Hypothalamus (tissue), 51 donors: ENCODE results near the gene NENF.

Experiments used
- DNase-seq, 51 donors: peaks; one replicate each; lab custom pipeline; 2025; lab: John Stamatoyannopoulos, UW

The NENF gene

GRCh38 chr1:212430955-212431394 is 1.7 kb upstream of the NENF start:
- no peak for DNase-seq

- no peak for DNase-seq
Observed at GRCh38 chr1:212431644-212432043, 1.1 kb upstream of the NENF start.

DNA sequence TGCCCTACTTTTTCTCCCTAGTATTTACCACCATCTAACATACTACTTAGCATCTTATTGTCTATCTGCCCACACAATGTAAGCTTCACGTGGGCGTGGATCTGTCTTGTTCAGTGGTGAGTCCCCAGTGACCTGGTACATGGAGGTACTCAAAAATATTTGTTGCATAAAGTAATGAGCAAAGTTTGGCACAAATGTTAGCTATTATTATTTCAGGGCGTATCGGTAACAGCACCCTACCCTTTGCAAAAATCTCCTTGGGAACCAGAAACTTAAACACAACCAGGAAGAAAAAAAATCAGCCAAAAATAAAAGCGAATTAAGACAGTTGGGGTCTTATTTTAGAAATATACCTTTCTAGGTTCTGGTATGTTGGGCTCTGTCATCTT is 454 bp upstream of the NENF start:
- DNase-seq: no peak

DNA sequence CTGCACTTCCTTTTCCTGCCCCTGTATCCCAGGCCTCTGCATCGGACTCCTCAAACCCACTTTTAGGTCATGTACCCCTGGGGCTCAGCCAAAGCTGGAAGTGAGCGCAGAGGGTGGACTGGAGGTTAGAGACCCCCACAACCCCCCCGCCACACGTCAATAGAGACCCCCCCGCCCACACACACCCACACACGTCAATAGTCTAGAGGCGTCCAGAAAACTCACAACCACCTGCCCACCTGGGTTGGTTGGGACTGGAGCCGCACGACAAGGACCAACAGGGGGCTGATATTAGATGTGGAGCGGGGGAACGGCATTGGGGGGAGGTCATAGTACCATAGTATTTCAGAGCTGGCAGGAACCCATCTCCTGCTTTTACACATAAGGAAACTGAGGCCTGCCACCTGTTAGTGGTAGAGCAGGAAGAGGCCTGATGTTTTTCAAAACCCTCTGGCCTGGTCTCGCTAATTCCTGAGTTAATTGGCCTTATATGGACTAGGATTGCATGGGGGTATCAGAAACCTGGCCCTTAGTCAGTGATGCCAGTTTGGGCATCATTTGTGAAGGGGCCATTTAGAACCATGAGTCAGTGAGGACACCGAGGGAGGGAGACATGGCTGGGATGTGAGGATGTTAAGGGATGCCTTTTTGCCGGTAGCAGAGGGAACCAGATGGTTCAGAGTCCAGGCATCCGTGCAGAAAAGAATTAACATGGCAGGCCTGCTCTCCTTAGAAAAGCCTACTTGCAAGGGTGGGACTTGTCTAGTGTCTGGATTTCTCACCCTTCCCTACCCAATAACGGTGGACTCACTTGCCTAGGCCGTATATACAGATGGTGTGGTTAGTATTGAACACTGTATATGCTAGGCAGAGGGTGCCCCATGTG is 1.1 kb downstream of the NENF start:
- peak in 6 of 51 donors; percentile 16 to 37 (median 32) for DNase-seq

DNA sequence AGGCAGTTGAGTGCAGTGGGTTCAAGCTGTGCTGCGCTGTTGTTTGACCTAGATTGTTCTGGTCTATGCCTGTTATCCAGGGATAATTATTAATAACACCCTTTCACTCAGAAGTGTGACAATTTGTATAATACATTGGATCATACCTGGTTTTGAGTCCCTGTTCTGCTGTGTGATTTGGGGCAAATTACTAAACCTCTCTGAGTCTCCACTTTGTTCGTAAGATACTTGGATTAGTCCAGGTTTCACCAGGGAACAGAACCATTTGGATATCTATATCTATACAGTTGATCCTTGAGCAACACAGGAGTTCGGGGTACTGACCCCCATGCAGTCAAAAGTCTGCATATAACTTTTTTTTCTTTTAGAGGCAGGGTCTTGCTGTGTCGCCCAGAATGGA is 2.3 kb downstream of the NENF start:
- DNase-seq: no peak

DNA sequence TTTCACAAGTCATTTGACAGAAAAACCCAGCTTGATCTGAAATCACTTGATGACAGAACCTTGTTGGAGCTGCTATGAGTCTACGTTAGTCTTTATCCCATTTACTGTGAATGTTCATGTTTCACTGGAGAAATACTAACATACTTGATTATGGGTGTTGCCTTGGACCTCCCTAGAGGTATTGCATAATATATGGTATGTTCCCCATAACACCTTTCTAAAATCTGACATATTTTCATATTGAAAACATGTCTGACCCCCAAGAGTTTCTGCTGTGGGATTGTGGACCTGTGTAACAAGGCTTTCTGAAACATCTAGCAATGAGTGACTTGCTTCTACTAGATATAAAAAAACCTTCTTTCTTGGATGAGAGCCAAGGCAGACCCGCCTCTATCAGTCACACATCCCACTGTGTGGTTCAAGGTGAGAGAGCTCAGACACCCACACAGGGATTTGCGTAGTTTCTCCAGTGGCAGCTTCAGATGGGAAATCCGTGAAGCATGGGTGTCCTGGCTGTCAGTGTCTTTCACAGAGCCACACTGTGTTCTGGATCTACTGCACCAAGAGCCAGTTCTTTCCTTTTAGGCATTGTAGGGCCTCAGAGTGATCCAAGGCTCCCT is 4.6 kb downstream of the NENF start:
- DNase-seq: no peak

DNA sequence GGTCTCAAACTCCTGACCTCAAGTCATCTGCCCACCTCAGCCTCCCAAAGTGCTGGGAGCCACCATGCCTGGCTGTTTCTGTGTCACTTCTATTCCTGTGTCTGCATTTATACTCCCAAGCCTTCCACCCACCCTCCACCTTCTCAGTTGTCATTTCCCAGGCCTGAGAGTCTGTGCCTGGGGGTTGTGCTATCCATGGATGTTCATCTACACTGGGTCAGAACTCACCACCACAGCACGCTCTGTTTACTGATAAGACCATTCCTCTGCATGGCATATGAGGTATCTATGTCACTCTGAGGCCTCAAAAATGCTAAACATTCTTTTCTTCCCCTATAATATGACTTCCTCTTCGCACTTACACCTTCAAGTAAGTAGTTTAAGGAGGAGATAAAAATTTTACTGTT is 6.1 kb downstream of the NENF start:
- DNase-seq: no peak

DNA sequence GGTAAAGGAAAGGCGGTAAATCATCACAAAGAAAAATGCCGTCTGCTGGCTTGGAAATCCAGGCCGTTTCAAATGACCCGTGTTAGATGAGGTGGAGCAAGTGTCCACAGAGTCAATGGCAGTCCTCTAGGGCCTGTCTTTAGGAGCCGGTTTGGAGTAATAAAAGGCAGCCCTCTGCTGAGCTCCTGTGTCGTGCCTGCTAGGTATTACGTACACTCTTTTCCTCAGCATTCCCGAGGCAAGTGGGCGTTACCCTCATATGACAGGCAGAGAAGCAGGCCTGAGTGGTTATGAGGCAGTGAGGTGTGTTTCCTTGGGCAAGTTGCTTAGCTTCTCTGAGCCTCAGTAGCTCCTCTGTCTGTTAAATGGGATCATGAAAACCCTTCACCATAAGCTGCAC is 7.7 kb downstream of the NENF start:
- no peak for DNase-seq

DNA sequence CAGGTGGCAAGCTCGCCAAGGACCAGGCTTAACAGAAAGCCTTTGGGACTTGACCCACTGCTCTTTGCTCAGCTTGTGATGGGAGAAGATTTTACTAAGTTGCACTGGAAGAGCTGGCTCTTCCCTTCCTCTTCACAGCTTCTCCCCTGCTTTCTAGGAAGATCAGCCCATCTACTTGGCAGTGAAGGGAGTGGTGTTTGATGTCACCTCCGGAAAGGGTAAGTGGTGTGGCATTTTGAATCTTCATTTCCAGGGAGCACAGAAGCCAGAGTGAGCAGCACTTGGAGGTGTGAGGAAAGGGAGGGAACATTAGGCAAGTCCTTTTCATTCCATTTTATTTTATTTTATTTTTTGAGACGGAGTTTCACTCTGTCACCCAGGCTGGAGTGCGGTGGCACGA is 9.7 kb downstream of the NENF start:
- no peak for DNase-seq

DNA sequence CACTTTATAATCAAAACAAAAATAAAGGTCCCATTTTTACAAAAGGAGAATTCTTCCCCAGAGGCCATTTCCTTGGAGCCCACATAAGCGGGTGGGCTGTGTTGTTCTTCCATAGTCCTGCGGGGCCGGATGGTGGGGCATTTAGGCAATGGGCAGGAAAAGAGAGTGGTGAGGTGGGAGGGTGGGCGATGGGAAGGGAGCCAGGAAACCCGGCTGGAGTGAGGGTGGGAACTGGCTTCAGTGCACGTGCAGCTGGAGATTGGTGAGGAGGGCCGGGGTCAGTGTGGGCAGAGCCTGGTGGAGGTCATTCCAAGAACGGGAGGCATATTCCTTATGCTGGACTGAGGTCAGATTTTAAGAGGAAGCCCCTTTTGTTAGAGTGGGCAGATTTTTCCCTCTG is 13.6 kb downstream of the NENF start:
- no peak for DNase-seq

- DNase-seq: no peak
Observed at GRCh38 chr1:212447478-212447877, 14.8 kb downstream of the NENF start.

DNA sequence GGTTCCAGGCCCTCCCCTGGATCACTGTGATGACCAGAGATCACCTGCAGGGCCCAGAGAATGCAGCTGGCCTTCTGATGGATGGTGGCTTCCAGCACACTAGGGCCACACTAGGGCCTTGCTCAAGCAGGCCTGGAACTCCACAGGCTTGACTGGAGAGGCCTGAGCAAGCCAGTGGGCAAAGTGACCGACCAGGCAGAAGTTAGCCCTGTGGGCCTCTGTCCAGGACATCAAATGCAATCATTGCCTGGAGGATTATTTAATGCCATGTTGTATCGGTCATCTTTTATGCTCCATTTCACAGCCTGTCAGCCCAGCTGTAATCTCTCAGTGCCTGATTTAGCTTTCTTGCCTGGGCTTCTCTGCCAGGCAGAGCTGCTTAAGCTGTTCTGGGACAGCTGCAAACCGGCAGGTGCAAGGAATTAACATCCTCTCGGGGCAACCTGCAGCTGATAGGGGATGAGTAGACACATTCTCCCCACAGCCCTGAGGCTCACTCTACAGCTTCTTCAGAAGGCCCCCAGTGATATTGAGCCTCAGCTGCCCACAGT is 17.7 kb downstream of the NENF start:
- peak in 9 of 51 donors; percentile 9 to 54 (median 32) for DNase-seq

GRCh38 chr1:212451416-212452322 is 18.9 kb downstream of the NENF start:
- DNase-seq: no peak

GRCh38 chr1:212452323-212453155 is 19.8 kb downstream of the NENF start:
- peak in 27 of 51 donors; percentile 21 to 67 (median 47) for DNase-seq

DNA sequence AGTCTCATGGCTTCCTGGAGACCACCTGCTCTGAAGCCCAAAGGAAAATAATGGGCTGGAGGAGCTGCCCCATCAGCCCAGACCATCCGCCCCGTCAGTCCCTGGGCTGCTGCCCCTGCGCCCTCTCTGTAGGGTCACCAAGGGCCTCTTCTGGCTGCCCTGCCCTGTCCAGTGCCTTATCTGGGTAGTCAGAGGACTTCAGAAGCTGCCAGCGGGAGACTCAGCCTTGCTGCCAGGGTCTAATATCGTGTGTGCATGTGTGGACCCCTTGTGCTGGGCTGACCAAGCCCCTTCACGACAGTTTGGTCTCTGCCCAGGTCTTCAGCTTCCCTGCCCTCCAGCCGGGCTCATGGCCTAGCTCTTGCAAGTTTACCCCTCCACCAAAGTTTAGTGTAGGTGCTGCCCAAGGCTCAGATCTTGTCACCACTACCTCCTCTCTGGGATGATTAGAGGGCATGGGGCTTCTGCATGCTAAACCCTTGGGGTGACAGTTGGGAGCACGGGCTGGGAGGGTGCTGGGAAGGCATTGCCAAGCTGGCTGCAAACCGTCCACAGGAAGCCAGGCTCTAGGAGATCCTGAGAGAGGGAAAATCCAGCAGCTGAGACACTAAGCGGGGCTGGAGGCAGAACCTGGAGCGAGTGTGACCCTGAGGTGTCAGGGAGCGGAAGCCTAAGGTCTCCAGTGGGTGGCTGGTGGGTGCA is 20.6 kb downstream of the NENF start:
- no peak for DNase-seq

GRCh38 chr1:212454741-212455140 is 22.0 kb downstream of the NENF start:
- DNase-seq: no peak

DNA sequence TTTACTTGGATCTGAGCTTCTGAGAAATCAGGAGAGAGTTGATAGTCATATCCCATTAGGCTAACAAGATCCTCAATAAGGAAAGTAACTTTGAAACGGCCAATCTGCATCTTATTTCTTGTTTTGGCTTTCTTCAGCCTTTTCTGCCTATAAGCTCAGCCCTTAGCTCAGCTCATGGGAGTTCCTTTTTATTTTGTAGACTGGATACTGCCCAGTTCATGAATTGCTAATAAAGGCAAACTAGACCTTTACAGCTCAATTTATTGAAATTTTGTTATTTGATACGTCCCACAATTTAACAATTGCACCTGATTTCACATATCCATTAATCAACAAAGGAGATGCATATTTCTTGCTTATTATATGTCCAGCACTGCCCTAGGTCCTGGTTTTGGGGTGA is 22.7 kb downstream of the NENF start:
- no peak for DNase-seq

GRCh38 chr1:212455803-212456528 is 23.2 kb downstream of the NENF start:
- DNase-seq: peak in 50 of 51 donors; percentile 32 to 98 (median 83)
